ENCODE measurements around the gene SS18.

Gene SS18

DNA sequence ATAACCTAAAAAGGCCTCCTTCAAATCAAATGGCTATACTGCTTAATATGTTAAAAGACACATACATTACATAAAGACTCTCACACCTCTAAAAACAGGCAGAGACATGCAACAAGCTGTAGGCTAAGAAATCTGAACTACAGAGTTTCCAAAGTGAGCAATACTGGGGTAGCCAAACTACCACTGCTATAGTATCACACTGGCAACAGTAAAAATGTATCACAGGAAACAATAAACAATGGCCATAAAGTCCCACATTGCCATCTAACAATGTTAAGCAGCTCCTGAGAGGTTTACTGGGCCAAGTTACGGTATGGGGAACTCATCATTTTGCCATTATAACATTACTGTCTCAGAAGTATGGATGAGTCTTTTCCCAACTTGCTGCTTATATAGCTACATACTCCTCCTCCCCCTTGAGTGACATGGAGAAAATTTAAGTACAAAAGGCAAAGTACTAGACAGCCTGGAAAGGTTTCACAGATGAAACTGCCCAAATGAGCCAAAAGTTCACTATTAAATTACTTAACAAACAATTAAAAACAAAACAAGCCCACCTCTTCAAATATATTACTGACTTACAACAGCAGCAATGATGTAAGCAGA is 50.3 kb downstream of the SS18 start:
- TF ChIP-seq CTCF (IDR thresholded peaks at IDR 0.05; ENCODE audit: low read depth, low read length) = no peak
- Histone ChIP-seq H3K27me3 (no peaks in the 10 kb centered on the region), H3K36me3 (no peaks in the 10 kb centered on the region), H3K4me1 (no peaks in the 10 kb centered on the region), H3K4me3 (ENCODE audit: low read depth, low read length) (no peak overlapping the region), H3K9me3 (no peaks in the 10 kb centered on the region)
- DNase-seq = no peak

DNA sequence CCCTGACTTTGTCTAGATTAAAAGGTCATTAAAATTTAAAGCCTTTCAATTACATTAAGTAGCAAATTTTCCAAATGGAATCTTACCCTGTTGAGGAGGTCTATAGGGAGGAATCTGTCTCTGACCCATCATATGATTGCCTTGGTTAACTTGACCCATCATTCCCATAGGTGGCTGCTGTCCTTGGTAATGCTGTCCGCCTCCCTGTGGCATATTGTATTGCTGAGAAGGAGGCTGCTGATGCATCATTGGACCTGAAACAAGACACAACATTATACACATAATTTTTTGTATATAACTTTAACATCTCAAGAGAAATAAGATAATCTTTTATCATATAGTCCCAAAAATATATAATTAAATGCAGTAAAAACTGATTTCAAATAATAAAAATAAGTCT is 51.2 kb downstream of the SS18 start:
- Histone ChIP-seq H3K9me3 (no peaks in the 10 kb centered on the region), H3K36me3 (no peaks in the 10 kb centered on the region), H3K27me3 (no peaks in the 10 kb centered on the region), H3K4me3 (ENCODE audit: low read depth, low read length) (no peak overlapping the region), H3K4me1 (no peaks in the 10 kb centered on the region)
- TF ChIP-seq CTCF (IDR thresholded peaks at IDR 0.05; ENCODE audit: low read depth, low read length) = no peak
- no peak for DNase-seq

DNA sequence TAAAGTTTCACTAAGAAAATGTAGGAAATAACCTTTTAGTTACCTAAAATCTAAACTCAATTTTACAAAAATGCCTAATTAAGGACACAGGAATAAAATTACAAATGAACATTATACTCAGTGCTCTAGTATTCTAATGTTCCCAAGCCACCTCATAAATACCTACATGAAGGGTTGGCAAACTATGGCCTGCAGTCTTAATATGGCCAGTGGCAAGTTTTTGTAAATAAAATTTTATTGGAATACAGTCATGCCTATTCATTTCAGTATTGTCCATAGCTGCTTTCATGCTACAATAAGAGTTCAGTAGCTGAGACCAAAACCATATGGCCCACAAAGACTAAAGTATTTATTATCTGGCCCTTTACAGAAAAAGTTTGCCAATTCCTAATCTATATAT is 53.8 kb downstream of the SS18 start:
- no peak for TF ChIP-seq CTCF (IDR thresholded peaks at IDR 0.05; ENCODE audit: low read depth, low read length)
- DNase-seq = no peak
- Histone ChIP-seq H3K36me3 (no peaks in the 10 kb centered on the region; the same call in 1 of the 2 replicates), H3K4me3 (ENCODE audit: low read depth, low read length) (no peak overlapping the region), H3K9me3 (no peaks in the 10 kb centered on the region), H3K4me1 (no peaks in the 10 kb centered on the region), H3K27me3 (no peaks in the 10 kb centered on the region)

- H3K4me3 ChIP-seq (ENCODE audit: low read depth, low read length) = no peak overlapping the region
- no peak for TF ChIP-seq CTCF (IDR thresholded peaks at IDR 0.05; ENCODE audit: low read depth, low read length)
- H3K4me1 ChIP-seq = no peaks in the 10 kb centered on the region
- no peaks in the 10 kb centered on the region for H3K9me3 ChIP-seq
- DNase-seq = no peak
- no peaks in the 10 kb centered on the region; the same call in 1 of the 2 replicates for H3K36me3 ChIP-seq
- no peaks in the 10 kb centered on the region for H3K27me3 ChIP-seq
Measured at GRCh38 chr18:26034850-26035497, 55.4 kb downstream of the SS18 start.

- H3K36me3 ChIP-seq = no peaks in the 10 kb centered on the region
- TF ChIP-seq CTCF (IDR thresholded peaks at IDR 0.05; ENCODE audit: low read depth, low read length) = no peak
Measured at GRCh38 chr18:26022585-26022984, 67.8 kb downstream of the SS18 start.

DNA sequence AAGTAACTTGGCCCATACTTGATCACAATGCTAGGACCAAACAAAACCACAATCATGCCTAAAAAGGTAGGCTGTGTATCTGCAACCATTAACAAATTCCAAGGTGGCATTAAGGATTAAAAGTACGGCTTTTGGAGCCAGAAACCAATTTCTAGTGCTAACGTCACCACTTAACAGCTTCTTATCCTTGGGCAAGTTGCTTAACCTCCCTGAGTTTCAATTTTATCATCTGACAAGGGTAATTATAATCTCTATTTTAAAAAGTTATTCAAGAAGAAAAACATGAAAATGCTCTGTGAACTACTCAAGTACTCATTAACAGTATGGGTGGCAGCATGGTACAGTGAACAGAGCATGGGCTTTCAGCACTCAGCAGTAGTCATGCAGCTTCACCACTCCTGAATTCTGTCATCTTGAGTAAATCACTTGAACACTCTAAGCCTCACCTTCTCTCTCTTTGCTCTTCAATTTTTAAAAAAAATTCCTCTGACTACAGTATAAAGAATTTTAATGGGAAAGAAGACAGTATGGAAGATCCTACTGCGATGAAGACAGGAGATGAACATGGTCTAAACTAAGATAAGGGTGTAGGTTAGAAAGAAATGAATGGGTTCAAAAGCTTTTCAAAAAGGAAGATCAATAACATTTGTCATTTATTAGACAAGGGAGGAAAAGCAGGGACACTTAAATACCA is 69.2 kb downstream of the SS18 start:
- no peaks in the 10 kb centered on the region for H3K27me3 ChIP-seq
- TF ChIP-seq CTCF (IDR thresholded peaks at IDR 0.05; ENCODE audit: low read depth, low read length) = no peak
- H3K4me3 ChIP-seq (ENCODE audit: low read depth, low read length) = no peak overlapping the region
- H3K36me3 ChIP-seq = no peaks in the 10 kb centered on the region
- no peaks in the 10 kb centered on the region for H3K9me3 ChIP-seq
- no peaks in the 10 kb centered on the region for H3K4me1 ChIP-seq
- no peak for DNase-seq

More at GRCh38 chr18:26022585-26022984, 67.8 kb downstream of the SS18 start:
- no peak overlapping the region for H3K4me3 ChIP-seq (ENCODE audit: low read depth, low read length)
- no peaks in the 10 kb centered on the region for H3K9me3 ChIP-seq
- H3K27me3 ChIP-seq = no peaks in the 10 kb centered on the region
- no peak for DNase-seq
- H3K4me1 ChIP-seq = no peaks in the 10 kb centered on the region
